PFSK-1 (cell line): ENCODE measurements around the gene POGZ.

Source experiments
- POLR2AphosphoS5 ChIP-seq: IDR thresholded peaks from 2 replicates; pipeline ENCODE4 v1.6.1; 2012; ENCODE audit warnings: low read depth, mild to moderate bottlenecking, control low read depth, low read length, moderate library complexity
- TF ChIP-seq, protein P1 (sequence below), 2 experiments: IDR thresholded peaks; 2 replicates each; pipeline versions ENCODE4 v1.6.1 to v1.8.0; 2011 to 2012; ENCODE audit warnings: low read depth in 2 of 2, low read length in 2 of 2, control low read depth in 1 of 2, inconsistent platforms in 1 of 2, mild to moderate bottlenecking in 1 of 2, moderate library complexity in 1 of 2; ENCODE audit not compliant: insufficient read depth in 1 of 2

DNA sequence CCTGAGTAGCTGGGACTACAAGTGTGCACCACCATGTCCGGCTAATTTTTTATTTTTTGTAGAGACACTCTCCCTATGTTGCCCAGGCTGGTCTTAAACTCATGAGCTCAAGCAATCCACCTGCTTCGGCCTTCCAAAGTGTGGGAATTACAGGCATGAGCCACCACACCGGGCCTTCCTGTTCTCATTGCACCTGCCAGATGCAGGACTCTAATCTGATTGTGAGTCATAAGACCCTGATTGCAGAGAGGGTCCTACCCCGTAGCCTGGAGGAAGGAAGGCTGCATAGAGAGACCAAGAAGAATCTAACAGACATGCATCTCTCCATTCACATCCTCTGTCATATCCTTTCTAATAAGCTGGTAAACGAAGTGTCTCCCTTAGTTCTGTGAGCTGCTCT lies 32.3 kb upstream of the POGZ start:
- TF ChIP-seq POLR2AphosphoS5: no peak
- TF ChIP-seq, protein P1, sequence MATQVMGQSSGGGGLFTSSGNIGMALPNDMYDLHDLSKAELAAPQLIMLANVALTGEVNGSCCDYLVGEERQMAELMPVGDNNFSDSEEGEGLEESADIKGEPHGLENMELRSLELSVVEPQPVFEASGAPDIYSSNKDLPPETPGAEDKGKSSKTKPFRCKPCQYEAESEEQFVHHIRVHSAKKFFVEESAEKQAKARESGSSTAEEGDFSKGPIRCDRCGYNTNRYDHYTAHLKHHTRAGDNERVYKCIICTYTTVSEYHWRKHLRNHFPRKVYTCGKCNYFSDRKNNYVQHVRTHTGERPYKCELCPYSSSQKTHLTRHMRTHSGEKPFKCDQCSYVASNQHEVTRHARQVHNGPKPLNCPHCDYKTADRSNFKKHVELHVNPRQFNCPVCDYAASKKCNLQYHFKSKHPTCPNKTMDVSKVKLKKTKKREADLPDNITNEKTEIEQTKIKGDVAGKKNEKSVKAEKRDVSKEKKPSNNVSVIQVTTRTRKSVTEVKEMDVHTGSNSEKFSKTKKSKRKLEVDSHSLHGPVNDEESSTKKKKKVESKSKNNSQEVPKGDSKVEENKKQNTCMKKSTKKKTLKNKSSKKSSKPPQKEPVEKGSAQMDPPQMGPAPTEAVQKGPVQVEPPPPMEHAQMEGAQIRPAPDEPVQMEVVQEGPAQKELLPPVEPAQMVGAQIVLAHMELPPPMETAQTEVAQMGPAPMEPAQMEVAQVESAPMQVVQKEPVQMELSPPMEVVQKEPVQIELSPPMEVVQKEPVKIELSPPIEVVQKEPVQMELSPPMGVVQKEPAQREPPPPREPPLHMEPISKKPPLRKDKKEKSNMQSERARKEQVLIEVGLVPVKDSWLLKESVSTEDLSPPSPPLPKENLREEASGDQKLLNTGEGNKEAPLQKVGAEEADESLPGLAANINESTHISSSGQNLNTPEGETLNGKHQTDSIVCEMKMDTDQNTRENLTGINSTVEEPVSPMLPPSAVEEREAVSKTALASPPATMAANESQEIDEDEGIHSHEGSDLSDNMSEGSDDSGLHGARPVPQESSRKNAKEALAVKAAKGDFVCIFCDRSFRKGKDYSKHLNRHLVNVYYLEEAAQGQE (IDR thresholded peaks at IDR 0.05; ENCODE audit: insufficient read depth in 1 of 2, low read depth in 2 of 2, low read length in 2 of 2): no peak
